RWPE1 (cell line): ENCODE results near the gene JAK1.

Source experiments
- CTCF ChIA-PET: fragments of 350-600 bp; sonication (Branson Sonifier 250); formaldehyde crosslinking; extraction: SDS; loops from one replicate; lab custom pipeline; 2021; lab: Yijun Ruan, JAX
- POLR2A ChIA-PET: fragments of 400-600 bp; formaldehyde crosslinking; extraction: SDS; loops from one replicate; lab custom pipeline; 2020; ENCODE audit warnings: antibody characterized with exemption; ENCODE audit not compliant: low non-redundant PET; lab: Yijun Ruan, JAX
- DNase-seq: peaks from one replicate; pipeline ENCODE4 v3.0.0; 2012; ENCODE audit warnings: low spot score
- H3K27ac ChIP-seq: fragments of 450-650 bp; 2 replicates; pipeline ENCODE4 v1.5.1; 2017
- CTCF ChIP-seq: fragments of 450-650 bp; conservative IDR thresholded peaks from 2 replicates; pipeline ENCODE4 v1.5.1; 2017; ENCODE audit warnings: low read depth, mild to moderate bottlenecking

Gene JAK1

DNA sequence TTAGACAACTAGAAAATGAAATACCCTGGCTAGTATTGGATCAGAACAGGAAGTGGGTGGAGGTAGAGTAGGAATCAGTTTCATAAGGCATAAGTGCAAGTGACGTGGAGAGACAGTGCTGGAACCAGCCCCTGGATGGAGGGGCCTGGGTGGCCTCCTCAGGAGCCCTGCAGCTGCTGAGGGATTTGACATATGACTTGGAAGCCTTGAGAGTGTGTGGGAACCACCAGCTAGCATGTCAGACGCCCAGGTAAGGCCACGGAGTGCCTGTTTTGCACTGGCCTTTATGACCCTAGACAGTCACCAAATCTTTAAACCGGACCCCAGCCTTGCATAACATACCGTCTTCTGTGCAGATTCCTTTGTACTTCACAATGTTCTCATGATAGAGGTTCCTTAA is 127.1 kb downstream of the JAK1 start:
- no peak for TF ChIP-seq CTCF
- no peak for DNase-seq
- H3K27ac ChIP-seq = no peak overlapping the region
- ChIA-PET POLR2A (no interaction called here), CTCF (interaction anchor here (0.6 kb wide), 1 partner anchor 220 kb away, joined by 3 read pairs; no protein-coding TSS in a partner anchor)

- no peak for TF ChIP-seq CTCF
- DNase-seq = no peak
- ChIA-PET CTCF (no interaction called here), POLR2A (no interaction called here)
- H3K27ac ChIP-seq = no peak overlapping the region
Measured at GRCh38 chr1:64838486-64838885, 127.9 kb downstream of the JAK1 start.

- ChIA-PET CTCF (no interaction called here), POLR2A (no interaction called here)
- TF ChIP-seq CTCF = no peak
- DNase-seq = no peak
- no peak overlapping the region for H3K27ac ChIP-seq
Measured at GRCh38 chr1:64836802-64837201, 129.5 kb downstream of the JAK1 start.

DNA sequence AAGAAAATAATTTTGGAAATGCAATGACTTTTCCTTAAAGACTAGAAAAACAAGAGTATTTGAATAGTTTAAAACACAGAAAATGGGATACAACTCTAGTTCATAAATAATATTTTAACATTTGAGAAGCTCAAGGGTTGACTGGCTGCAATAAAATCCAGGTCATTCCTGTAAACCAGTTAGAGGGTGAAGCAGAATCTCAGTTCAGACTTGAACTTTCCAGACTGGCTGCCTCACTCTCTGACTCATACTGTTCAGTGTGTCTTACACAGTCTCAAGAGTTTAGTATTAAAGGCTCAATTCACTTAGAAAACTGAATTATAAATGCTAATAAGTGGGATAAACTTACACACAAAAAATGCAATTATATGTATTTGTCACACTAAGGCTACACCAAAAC is 131.6 kb downstream of the JAK1 start:
- ChIA-PET CTCF (no interaction called here), POLR2A (no interaction called here)
- TF ChIP-seq CTCF = no peak
- H3K27ac ChIP-seq = no peak overlapping the region
- DNase-seq = peak; percentile 33

- no peak for DNase-seq
- TF ChIP-seq CTCF = no peak
- ChIA-PET POLR2A (no interaction called here), CTCF (no interaction called here)
- H3K27ac ChIP-seq = no peak overlapping the region
Measured at GRCh38 chr1:64830030-64830651, 136.2 kb downstream of the JAK1 start.

DNA sequence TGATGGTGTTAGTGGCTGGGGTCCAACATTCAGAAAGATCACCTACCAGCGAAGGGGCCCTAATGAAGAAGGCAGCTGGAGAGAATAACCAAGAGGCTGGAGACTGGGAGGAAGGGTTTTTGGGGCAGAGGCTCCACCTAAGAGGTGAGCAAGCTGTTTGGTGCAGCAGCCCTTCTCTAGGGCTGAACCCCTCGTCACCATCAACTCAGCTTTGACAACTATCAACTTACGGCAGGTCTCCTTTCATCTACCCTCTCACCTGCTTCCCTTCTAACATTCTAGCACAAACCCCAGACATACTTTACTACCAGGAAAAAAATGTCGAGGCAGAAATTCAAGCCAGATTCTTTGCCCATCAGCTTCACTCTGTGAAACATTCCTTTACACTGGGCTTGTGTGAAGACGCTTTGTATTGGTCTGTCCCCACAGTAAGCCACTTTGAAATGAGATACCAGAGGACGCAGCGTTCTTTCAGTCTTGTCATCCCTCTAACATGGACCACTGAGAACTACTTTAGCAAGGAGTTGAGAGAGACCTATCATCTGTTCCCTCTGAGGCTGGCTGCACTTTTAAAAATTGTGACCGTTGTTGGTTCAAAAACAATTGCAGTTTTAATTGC is 136.8 kb downstream of the JAK1 start:
- ChIA-PET CTCF (no interaction called here), POLR2A (no interaction called here)
- H3K27ac ChIP-seq = no peak overlapping the region
- no peak for DNase-seq
- no peak for TF ChIP-seq CTCF
